GM12864 (cell line): Measurements from ENCODE around the gene ENOSF1.
A peak's percentile ranks its signal among the peaks of the same experiment; 100 is the strongest.

ENCODE experiments used
- DNase-seq: peaks from one replicate; pipeline ENCODE4 v3.0.0-alpha.2; 2011; ENCODE audit warnings: low read depth
- H3K4me3 ChIP-seq: 2 replicates; pipeline ENCODE4 v1.5.1; 2011; ENCODE audit warnings: mild to moderate bottlenecking, low read depth, low read length, control low read depth
- TF ChIP-seq, protein P1 (sequence below): IDR thresholded peaks from 2 replicates; pipeline ENCODE4 v1.5.1; 2011; ENCODE audit warnings: low read depth, mild to moderate bottlenecking, moderate library complexity, low read length, control low read depth, inconsistent platforms; ENCODE audit errors: missing control alignments

The ENOSF1 gene

DNA sequence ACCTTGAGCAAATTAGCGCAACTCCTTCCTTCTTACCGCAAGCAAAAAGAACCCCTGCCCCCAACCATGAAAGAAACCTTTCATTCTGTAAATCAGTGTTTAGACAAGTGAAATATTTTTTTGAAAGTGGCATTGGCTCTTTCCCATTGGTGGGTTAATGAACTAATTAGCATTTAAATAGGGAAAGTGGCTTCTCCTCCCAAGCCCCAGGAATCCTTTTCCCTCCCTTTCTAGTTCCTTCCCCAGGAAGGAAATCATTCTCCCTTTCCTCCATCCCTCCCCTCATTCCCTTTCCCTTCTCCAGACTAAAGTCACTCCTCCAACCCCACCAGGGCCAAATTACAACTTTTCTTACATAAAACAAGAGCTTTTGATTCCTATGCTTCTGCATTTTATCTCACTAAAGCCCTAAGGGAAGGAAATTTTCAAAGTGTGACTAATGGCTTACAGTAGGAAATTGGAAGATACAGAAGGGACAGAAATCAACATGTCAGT is 77.8 kb downstream of the ENOSF1 start:
- TF ChIP-seq, protein P1, sequence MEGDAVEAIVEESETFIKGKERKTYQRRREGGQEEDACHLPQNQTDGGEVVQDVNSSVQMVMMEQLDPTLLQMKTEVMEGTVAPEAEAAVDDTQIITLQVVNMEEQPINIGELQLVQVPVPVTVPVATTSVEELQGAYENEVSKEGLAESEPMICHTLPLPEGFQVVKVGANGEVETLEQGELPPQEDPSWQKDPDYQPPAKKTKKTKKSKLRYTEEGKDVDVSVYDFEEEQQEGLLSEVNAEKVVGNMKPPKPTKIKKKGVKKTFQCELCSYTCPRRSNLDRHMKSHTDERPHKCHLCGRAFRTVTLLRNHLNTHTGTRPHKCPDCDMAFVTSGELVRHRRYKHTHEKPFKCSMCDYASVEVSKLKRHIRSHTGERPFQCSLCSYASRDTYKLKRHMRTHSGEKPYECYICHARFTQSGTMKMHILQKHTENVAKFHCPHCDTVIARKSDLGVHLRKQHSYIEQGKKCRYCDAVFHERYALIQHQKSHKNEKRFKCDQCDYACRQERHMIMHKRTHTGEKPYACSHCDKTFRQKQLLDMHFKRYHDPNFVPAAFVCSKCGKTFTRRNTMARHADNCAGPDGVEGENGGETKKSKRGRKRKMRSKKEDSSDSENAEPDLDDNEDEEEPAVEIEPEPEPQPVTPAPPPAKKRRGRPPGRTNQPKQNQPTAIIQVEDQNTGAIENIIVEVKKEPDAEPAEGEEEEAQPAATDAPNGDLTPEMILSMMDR = no peak
- no peak for DNase-seq
- H3K4me3 ChIP-seq = no peak overlapping the region

DNA sequence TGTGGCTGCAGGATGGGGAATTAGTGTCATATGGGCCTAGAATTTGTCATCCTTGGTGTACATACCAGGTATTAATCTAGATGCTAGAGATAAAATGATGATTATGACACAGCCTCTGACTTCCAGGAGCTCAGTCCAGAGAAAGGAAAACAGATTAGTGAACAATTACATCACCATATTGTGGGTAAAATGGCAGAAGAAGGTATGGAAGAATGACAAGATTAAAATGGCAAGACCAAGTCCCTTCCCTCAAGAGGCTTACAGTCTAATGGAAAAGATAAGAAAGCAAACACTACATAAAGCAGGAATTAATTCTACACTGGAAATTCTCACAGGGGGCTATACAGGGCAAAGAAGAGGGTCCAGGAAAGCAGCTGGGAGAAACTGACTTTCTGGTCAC is 80.9 kb downstream of the ENOSF1 start:
- no peak for DNase-seq
- TF ChIP-seq, protein P1 = no peak
- no peak overlapping the region for H3K4me3 ChIP-seq

DNA sequence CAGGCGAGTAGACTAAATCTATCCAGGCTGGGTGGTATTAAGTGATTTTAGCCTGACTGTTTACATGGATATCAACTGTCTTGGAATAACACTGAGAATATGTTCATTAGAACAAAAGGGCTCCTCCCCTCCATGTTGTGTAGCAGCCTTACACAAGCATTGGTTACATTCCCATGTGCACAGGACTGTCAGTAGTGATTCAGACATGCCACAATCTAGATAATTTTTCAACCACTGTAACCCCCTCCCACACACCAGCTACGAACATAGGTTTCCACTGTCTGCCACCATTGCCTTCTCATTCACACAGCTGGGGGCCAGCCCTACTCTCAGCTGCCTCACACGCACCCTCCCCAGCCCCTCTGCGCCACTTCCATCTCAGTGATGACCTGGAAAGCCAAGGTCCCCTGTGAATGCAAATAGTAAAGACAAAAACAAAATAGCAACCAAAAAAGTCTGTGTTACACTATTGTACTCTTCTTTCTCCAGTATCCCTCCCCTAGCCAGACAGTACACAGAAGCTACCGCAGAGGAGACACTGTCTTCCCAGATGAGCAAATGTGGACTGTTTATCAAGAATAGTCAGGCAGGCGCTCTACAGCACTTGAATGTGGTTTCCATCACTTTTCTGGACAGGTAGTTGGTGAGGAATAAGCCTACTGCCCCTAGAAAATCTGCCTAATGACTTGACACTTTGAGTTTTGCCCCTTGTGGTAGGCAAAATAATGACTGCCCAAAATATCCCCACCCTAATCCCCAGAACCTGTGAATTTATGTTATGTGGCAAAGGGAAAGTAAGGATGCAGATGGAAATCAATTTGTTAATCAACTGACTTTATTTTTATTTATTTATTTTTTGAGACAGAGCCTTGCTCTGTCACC is 82.9 kb downstream of the ENOSF1 start:
- TF ChIP-seq, protein P1 = peak; percentile 30
- H3K4me3 ChIP-seq = no peak overlapping the region
- no peak for DNase-seq

DNA sequence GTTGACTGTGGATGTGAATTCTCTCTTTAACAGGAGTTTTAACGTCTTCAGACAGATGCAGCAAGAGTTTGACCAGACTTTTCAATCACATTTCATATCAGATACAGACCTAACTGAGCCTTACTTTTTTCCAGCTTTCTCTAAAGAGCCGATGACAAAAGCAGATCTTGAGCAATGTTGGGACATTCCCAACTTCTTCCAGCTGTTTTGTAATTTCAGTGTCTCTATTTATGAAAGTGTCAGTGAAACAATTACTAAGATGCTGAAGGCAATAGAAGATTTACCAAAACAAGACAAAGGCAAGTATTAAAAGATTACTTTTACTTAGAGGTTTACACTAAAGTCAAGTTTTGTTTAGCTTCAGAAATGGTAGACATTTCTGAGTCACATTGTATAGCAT is 85.2 kb downstream of the ENOSF1 start:
- TF ChIP-seq, protein P1 = no peak
- no peak overlapping the region for H3K4me3 ChIP-seq
- no peak for DNase-seq

DNA sequence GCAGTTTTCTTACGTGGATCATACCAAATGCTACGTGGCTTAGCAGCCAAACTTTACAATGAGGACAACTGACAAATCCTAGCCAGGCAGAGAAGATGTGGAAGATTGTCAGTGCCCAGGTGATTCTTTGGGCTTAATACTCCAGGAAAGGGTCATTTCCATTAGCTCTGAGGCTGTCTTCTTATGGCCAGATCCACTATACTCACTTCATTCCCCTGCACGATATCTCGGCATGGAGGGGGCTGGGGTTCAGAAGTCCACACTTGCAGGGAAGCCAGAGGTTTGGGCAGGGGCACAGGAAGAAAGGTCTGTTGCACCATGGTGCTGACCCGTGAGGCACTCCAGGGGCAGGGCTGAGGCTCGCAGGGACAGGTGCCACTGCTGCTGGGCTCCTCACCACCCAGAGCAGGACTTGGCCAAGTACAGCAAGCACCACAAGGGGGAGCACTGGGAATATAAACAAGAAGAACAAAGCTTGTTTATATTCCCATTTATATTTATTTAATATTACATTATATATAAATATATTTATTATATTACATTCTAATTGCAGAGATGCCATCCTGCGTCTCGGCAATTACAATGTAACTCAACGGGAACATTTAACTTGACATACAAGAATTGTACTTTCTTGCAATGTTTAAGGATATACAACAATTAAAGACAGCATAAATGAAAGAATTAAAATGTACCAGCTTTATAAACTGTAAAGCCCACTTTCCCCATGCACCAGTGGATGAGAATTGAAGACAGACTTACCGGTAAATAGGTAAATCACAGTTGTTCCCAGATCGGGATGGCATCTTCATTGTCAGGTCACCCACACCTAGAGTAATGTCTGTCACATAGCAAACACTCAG is 88.4 kb downstream of the ENOSF1 start:
- DNase-seq = peak; percentile 27
- TF ChIP-seq, protein P1 = peak; percentile 54
- no peak overlapping the region for H3K4me3 ChIP-seq

DNA sequence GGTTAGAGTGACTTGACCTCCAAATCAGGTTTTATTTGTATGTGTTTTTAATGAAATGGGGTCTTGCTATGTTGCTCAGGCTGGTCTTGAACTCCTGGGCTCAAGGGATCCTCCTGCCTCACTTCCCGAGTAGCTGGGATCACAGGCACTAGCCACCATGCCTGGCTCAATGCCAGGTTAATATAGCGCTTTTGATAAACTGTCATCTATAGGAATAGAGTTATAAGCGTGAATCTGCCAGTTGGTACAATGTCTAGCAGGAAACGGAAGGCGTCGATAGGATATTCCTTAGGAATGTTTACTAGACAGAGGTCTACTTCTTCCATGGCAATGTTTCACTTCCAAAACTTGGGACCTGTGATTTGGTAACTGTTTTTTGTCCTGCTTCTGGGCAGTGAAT is 90.1 kb downstream of the ENOSF1 start:
- no peak for DNase-seq
- no peak overlapping the region for H3K4me3 ChIP-seq
- TF ChIP-seq, protein P1 = no peak
